ENCODE results near the gene LYPD8. TPM values are rescaled to one million over a fixed set of nuclear protein-coding genes. Genes with fewer than 3 reads are reported as not detected.

Gene LYPD8
- total and polyA plus RNA-seq, 8 donors: 1.1 to 48.4 TPM; not detected in 6

DNA sequence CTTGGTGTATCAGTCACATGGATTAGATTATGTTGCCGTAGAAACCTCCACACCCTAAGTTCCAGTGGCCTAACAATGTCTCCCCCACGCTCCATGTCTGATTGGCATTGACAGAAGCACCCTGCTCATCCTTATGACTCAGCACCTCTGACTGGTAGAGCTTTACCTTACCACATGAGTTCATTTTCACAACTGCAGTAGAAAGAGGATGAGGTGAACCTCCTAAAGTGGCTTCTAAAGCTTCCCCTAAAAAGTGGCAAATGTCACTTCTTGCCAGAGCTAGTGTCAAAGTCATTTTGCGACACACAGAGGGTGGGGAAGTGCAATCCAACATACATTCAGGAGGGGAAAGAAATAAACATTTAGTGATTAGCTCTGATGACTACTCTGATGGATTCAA, 30.6 kb upstream of the LYPD8 start:
- H3K4me1 ChIP-seq: peaks cover 0 to 6% (median 2%) of the 10 kb centered on the region in 4 donors
- DNase-seq: no peak
- 47 to 71% (median 58%) methylated on average over 3 of the region's 3 CpGs for WGBS, 5 donors

DNA sequence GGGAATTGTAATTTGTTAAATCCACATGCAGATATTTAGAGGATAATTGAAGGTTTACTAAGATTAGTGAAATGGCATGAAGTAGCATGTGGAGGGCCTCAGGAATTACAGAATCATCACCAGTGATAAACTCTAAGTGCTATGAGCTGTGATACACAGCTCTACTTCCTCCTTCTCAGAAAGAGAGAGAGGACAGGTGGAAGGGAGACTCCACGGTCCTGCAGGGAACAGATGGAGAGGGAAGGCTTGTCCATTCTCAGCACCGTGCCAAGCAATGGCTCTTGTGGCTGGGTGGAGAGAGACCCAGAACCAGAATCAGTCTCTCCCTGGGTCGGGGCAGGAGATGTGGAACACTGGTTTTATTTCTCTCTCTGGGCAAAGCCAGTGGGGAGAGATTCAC, 27.8 kb upstream of the LYPD8 start:
- H3K27me3 ChIP-seq: peaks cover 0 to 9% (median 0%) of the 10 kb centered on the region in 3 donors
- H3K4me1 ChIP-seq: peaks cover 0 to 6% (median 2%) of the 10 kb centered on the region in 4 donors
- no peak overlapping the region for H3K4me3 ChIP-seq
- intact Hi-C loops (cut with DNase I; ENCODE audit: low total_unique reads): no loop called here
- WGBS, 5 donors: 56 to 69% (median 67%) methylated on average over 3 of the region's 3 CpGs
- H3K36me3 ChIP-seq: no peaks in the 10 kb centered on the region
- TF ChIP-seq EP300 (IDR thresholded peaks at IDR 0.05) (no peak), CTCF (IDR thresholded peaks at IDR 0.05) (no peak), POLR2A (IDR thresholded peaks at IDR 0.05) (no peak), POLR2AphosphoS5 (IDR thresholded peaks at IDR 0.05) (no peak)
- H3K9me3 ChIP-seq: peaks cover 0 to 10% (median 5%) of the 10 kb centered on the region in 4 donors
- DNase-seq: no peak
- no peak overlapping the region for H3K27ac ChIP-seq

More for the DNA sequence above, 30.6 kb upstream of the LYPD8 start:
- Histone ChIP-seq H3K27ac (no peak overlapping the region), H3K36me3 (no peaks in the 10 kb centered on the region), H3K4me3 (no peak overlapping the region), H3K27me3 (peaks cover 0 to 9% (median 0%) of the 10 kb centered on the region in 3 donors), H3K9me3 (peaks cover 0 to 4% (median 3%) of the 10 kb centered on the region in 4 donors)
- intact Hi-C loops (cut with DNase I; ENCODE audit: low total_unique reads): no loop called here
- no peak for TF ChIP-seq CTCF (IDR thresholded peaks at IDR 0.05)
- no peak for TF ChIP-seq EP300 (IDR thresholded peaks at IDR 0.05)
- no peak for TF ChIP-seq POLR2A (IDR thresholded peaks at IDR 0.05)
- TF ChIP-seq POLR2AphosphoS5 (IDR thresholded peaks at IDR 0.05): no peak

DNA sequence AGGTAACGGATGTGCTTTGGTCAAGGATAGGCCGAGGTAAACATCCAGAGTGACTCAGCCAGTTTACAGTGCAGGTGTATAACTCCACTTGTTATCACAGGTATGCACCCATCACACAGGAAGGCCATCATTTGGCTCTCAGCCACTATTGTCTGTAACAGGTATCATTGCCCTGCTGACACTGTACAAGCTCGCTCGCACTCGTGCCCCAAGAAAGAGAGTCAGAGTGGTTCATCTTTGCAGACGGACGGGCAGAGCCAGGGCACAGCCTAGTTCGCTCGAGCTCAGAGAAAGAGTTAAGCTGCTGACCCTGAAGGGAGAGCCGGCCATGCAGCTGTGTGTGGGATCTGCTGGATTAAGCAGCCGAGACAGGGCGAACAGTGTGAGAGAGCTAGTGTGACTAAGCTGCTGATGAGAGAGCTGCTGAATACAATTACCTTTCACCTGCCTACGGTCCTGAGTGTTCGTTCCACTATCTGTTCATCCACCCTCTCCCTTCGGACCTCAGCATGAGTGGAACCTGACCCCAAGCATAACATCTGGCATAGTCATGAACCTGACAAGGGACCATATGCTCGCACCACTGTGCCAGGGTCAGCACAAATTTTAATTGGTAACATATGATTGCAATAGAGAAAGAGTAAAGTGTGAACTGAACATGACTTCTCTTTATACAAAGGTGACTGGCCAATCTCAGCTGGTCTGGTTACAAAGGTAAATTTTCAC, 27.0 kb upstream of the LYPD8 start:
- H3K36me3 ChIP-seq: no peaks in the 10 kb centered on the region
- peaks cover 0 to 9% (median 0%) of the 10 kb centered on the region in 3 donors for H3K27me3 ChIP-seq
- TF ChIP-seq POLR2AphosphoS5 (IDR thresholded peaks at IDR 0.05) (no peak), CTCF (IDR thresholded peaks at IDR 0.05) (no peak), EP300 (IDR thresholded peaks at IDR 0.05) (no peak), POLR2A (IDR thresholded peaks at IDR 0.05) (no peak)
- WGBS, 5 donors: 81 to 95% (median 87%) methylated on average over 16 of the region's 16 CpGs
- intact Hi-C loops (cut with DNase I; ENCODE audit: low total_unique reads): no loop called here
- H3K4me1 ChIP-seq: peaks cover 0 to 6% (median 2%) of the 10 kb centered on the region in 4 donors
- no peak overlapping the region for H3K4me3 ChIP-seq
- DNase-seq: no peak
- H3K9me3 ChIP-seq: peaks cover 0 to 10% (median 6%) of the 10 kb centered on the region in 4 donors
- no peak overlapping the region for H3K27ac ChIP-seq

- TF ChIP-seq CTCF (IDR thresholded peaks at IDR 0.05): no peak
- TF ChIP-seq EP300 (IDR thresholded peaks at IDR 0.05): no peak
- no peak for TF ChIP-seq POLR2AphosphoS5 (IDR thresholded peaks at IDR 0.05)
- no peak for TF ChIP-seq POLR2A (IDR thresholded peaks at IDR 0.05)
- peaks cover 0 to 23% (median 19%) of the 10 kb centered on the region in 4 donors for H3K9me3 ChIP-seq
- DNase-seq: no peak
- no peak overlapping the region for H3K4me3 ChIP-seq
- no peak overlapping the region for H3K27ac ChIP-seq
- peaks cover 0 to 9% (median 0%) of the 10 kb centered on the region in 3 donors for H3K27me3 ChIP-seq
- intact Hi-C loops (cut with DNase I; ENCODE audit: low total_unique reads): no loop called here
- no peaks in the 10 kb centered on the region for H3K36me3 ChIP-seq
- no peaks in the 10 kb centered on the region for H3K4me1 ChIP-seq
- 28 to 58% (median 49%) methylated on average over 2 of the region's 2 CpGs for WGBS, 5 donors
Measured at GRCh38 chr1:248779350-248779749, 23.8 kb upstream of the LYPD8 start.

Measured in stomach (tissue), 9 donors.